ENCODE data around the gene TRDMT1. TPM values are rescaled to one million over a fixed set of nuclear protein-coding genes. Genes with fewer than 3 reads are reported as not detected.

The TRDMT1 gene
- total RNA-seq, 2 donors from 2014 or later: 7.3 to 7.5 TPM

DNA sequence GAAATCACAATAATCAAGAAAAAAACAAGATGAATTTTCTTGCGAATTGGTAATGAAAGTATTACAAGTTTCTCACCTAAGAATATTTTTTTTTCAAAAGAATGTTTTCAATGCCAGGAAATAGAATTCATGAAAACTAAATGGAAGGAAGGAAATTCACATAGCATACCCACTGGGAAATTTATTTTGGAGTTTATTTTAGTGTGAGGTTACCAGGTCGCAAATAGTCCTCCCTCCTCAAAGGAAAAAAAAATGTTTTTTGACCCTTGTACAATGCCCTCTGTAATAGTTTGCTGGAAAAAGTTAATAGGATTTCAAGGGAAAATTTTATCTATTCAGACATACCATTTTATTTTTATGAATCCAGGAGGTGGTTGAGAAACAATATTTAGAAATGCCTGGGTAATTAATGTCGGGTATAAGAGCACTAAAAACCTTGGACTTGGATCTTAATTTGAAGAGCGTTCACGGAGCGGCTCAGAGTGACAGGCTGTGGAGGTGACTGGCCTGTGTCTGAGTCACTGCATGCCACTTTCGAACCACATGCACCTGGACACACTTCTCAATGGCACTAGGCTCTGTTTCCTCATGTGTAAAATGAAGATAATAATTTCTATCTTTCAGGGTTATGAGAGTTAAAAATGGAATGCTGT is 100.1 kb downstream of the TRDMT1 start:
- H3K27me3 ChIP-seq: no peaks in the 10 kb centered on the region
- H3K9me3 ChIP-seq: no peaks in the 10 kb centered on the region
- H3K4me1 ChIP-seq: no peaks in the 10 kb centered on the region
- intact Hi-C loops (cut with DNase I): no loop called here
- no peak overlapping the region for H3K27ac ChIP-seq
- no peak for TF ChIP-seq POLR2A (IDR thresholded peaks at IDR 0.05)
- TF ChIP-seq, protein P1, sequence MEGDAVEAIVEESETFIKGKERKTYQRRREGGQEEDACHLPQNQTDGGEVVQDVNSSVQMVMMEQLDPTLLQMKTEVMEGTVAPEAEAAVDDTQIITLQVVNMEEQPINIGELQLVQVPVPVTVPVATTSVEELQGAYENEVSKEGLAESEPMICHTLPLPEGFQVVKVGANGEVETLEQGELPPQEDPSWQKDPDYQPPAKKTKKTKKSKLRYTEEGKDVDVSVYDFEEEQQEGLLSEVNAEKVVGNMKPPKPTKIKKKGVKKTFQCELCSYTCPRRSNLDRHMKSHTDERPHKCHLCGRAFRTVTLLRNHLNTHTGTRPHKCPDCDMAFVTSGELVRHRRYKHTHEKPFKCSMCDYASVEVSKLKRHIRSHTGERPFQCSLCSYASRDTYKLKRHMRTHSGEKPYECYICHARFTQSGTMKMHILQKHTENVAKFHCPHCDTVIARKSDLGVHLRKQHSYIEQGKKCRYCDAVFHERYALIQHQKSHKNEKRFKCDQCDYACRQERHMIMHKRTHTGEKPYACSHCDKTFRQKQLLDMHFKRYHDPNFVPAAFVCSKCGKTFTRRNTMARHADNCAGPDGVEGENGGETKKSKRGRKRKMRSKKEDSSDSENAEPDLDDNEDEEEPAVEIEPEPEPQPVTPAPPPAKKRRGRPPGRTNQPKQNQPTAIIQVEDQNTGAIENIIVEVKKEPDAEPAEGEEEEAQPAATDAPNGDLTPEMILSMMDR (IDR thresholded peaks at IDR 0.05): no peak
- WGBS, 2 donors: 70 to 73% methylated on average over 7 of the region's 7 CpGs
- H3K36me3 ChIP-seq (replicated peaks in 1 of 2; ENCODE audit: insufficient read depth in 1 of 2, low read depth in 2 of 2): no peaks in the 10 kb centered on the region
- no peak for ATAC-seq
- no peak for DNase-seq
- no peak overlapping the region for H3K4me3 ChIP-seq

DNA sequence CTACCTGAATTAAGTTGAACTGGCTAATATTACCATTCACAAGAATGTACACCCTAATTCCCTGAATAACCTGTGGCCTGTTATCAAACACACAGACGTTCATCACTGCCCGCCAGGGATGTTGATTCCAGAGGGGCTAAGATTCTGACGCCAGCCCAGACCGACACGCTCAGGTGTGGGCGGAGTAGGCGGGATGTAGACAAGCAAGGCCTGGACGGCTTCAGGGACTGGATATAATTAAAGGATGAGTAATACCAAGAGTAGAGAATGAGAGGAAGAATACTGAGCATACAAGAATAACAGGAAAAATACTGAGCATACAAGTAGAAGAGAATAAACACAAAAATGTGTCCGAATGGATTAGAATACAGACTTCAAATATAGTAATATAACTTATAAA is 100.9 kb downstream of the TRDMT1 start:
- Histone ChIP-seq H3K4me3 (no peak overlapping the region), H3K4me1 (no peaks in the 10 kb centered on the region), H3K27ac (no peak overlapping the region), H3K36me3 (replicated peaks in 1 of 2; ENCODE audit: insufficient read depth in 1 of 2, low read depth in 2 of 2) (no peaks in the 10 kb centered on the region), H3K27me3 (no peaks in the 10 kb centered on the region), H3K9me3 (no peaks in the 10 kb centered on the region)
- WGBS, 2 donors: 85 to 87% methylated on average over 9 of the region's 9 CpGs
- DNase-seq (no peak), ATAC-seq (no peak)
- no peak for TF ChIP-seq POLR2A (IDR thresholded peaks at IDR 0.05)
- TF ChIP-seq, protein P1 (IDR thresholded peaks at IDR 0.05): no peak
- intact Hi-C loops (cut with DNase I): no loop called here

DNA sequence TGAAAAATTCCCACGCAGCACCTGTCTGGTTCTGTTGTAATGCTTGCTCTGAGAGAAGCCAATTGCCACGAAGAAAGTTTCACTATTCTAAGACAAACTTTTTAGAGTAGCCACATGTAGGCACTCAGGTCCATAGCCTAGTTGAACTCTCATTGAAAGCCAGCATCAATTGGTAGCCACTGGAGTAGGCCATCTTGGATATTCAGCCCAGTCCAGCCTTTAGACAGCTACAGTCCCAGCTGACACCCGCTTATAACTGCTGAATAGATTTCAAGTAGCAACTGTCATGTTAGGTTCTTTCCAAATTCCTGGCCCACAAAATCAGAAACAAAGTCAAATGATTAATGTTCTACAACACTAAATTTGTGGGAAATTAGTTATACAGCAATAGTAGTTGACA is 103.5 kb downstream of the TRDMT1 start:
- DNase-seq: no peak
- Histone ChIP-seq H3K4me3 (no peak overlapping the region), H3K4me1 (no peaks in the 10 kb centered on the region), H3K36me3 (replicated peaks in 1 of 2; ENCODE audit: insufficient read depth in 1 of 2, low read depth in 2 of 2) (no peaks in the 10 kb centered on the region), H3K27me3 (no peaks in the 10 kb centered on the region), H3K9me3 (no peaks in the 10 kb centered on the region), H3K27ac (no peak overlapping the region)
- no peak for ATAC-seq
- intact Hi-C loops (cut with DNase I): no loop called here
- TF ChIP-seq POLR2A (IDR thresholded peaks at IDR 0.05): no peak
- TF ChIP-seq, protein P1 (IDR thresholded peaks at IDR 0.05): no peak
- 83 to 88% methylated on average over 3 of the region's 3 CpGs for WGBS, 2 donors

Small RNA genes within 50 kb of the gene (small RNA-seq; reads per million reads assigned to genes)
- gene AC067747.1: not detected

Other genes with a start within 250 kb of the TRDMT1 start
- gene CUBN, start 71.9 kb downstream of the TRDMT1 start, total RNA-seq: 1 to 10 TPM; 2.6 to 3.6 TPM
- 1,000 to 10,000 TPM in 1 of 2 donors, 100 to 1,000 TPM in 1; 539 to 1,025 TPM for gene VIM, start 26.6 kb upstream of the TRDMT1 start, total RNA-seq